GM23248 (cell line): ENCODE results near the gene CABYR.

Experiments
- EZH2 ChIP-seq: fragments of 200-600 bp; sonication (generic); IDR thresholded peaks from 2 replicates; pipeline ENCODE4 v1.6.1; 2018; ENCODE audit warnings: antibody characterized with exemption, mild to moderate bottlenecking; ENCODE audit not compliant: insufficient read depth, poor library complexity, severe bottlenecking
- EZH2phosphoT487 ChIP-seq: fragments of 200-600 bp; sonication (generic); IDR thresholded peaks from 2 replicates; pipeline ENCODE4 v1.6.1; 2018; ENCODE audit warnings: antibody characterized with exemption, moderate library complexity, mild to moderate bottlenecking, low read depth; ENCODE audit not compliant: insufficient read depth

- TF ChIP-seq EZH2 (no peak), EZH2phosphoT487 (no peak)
Measured at GRCh38 chr18:24115628-24116027, 23.2 kb upstream of the CABYR start.
